Adrenal gland (tissue), 5 donors: Measurements from ENCODE around the gene MTFR1L.

Experiments used
- POLR2A ChIP-seq, 2 donors: fragments of 450-650 bp; IDR thresholded peaks; one replicate each; pipeline ENCODE4 v1.6.1; 2017; ENCODE audit warnings: antibody characterized with exemption in 2 of 2, mild to moderate bottlenecking in 2 of 2, moderate library complexity in 1 of 2
- TF ChIP-seq, protein P1 (sequence below), 6 experiments: fragments of 450-650 bp in 4 of 6; fragments of 200-600 bp in 2 of 6; sonication (generic) in 1 of 6; IDR thresholded peaks; 1 replicate in 5 of 6; 2 replicates in 1 of 6; pipeline versions ENCODE4 v1.5.1 to v1.8.0; 2016 to 2021; ENCODE audit warnings: antibody characterized with exemption in 6 of 6, mild to moderate bottlenecking in 2 of 6, moderate library complexity in 1 of 6
- donor health status: DM: no; HTN: no; CAD: no.

DNA sequence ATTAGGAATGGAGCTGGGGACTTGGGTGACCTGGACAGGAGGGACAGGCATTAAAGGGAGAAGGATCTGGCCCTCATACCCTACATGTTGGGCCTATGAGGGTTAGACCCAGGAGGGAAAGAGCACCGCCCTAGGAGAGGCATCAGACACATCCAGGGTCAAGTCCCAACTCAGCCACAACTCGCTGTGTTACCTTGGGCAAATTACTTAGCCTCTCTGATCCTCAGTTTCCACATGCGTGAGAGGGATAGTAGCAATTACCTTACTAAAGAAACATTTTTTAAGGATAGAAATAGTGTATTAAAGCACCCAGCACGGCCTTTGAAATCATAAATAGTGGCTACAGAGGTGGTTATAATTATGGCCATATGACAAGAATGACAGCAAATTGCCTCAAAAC is 39.9 kb upstream of the MTFR1L start:
- TF ChIP-seq, protein P1, sequence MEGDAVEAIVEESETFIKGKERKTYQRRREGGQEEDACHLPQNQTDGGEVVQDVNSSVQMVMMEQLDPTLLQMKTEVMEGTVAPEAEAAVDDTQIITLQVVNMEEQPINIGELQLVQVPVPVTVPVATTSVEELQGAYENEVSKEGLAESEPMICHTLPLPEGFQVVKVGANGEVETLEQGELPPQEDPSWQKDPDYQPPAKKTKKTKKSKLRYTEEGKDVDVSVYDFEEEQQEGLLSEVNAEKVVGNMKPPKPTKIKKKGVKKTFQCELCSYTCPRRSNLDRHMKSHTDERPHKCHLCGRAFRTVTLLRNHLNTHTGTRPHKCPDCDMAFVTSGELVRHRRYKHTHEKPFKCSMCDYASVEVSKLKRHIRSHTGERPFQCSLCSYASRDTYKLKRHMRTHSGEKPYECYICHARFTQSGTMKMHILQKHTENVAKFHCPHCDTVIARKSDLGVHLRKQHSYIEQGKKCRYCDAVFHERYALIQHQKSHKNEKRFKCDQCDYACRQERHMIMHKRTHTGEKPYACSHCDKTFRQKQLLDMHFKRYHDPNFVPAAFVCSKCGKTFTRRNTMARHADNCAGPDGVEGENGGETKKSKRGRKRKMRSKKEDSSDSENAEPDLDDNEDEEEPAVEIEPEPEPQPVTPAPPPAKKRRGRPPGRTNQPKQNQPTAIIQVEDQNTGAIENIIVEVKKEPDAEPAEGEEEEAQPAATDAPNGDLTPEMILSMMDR (IDR thresholded peaks at IDR 0.05): no peak
- no peak for TF ChIP-seq POLR2A (IDR thresholded peaks at IDR 0.05)
